ENCODE data around the gene TRA2A. TPM values are rescaled to one million over a fixed set of nuclear protein-coding genes. Genes with fewer than 3 reads are reported as not detected.
A peak's percentile ranks its signal among the peaks of the same experiment; 100 is the strongest.
"Not testable (repeated sequence)": the region's sequence is repeated elsewhere in the genome, so short reads cannot be mapped to it uniquely, and the experiment has no call there.

Gene TRA2A
- total and polyA plus RNA-seq, 10 of the 15 experiments (the other 5 are each of a cell fraction or from before 2014, with no cell fraction given) = 25.0 to 224 (median 91.3) TPM

DNA sequence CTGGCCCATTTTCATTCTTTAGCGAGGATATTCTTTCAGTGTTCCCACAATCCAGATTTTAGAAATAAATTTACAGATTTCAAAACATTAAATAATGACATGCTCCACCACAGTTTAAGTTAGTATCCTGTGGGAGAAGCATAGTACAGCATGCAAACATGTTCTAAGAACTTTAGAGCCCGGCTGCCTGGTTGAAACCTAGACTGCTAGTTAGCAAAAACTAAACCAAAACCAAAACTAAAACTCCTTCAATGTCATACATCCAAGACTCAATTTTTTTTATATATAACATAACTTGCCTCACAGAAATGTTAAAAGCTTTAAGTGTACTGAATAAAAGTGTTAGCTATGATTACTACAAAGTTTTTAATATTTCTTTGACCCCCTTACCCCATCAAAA is 17.0 kb downstream of the TRA2A start:
- no peak overlapping the region for H3K9ac ChIP-seq (ENCODE audit: control insufficient read depth, insufficient read depth, low read length)
- in situ Hi-C loops (cut with MboI) = no loop called here
- no peak overlapping the region for H3K4me3 ChIP-seq
- H3K4me1 ChIP-seq (ENCODE audit: control insufficient read depth, insufficient read depth, low read length) = no peaks in the 10 kb centered on the region; the same call in 1 of the 2 replicates
- H2AFZ ChIP-seq (ENCODE audit: control insufficient read depth, low read depth, low read length) = no peak overlapping the region
- ATAC-seq (peak; percentile 79), FAIRE-seq (peak; percentile 66), DNase-seq (ENCODE audit: low read depth, low spot score) (no peak)
- H3K9me3 ChIP-seq (replicated peaks; ENCODE audit: control insufficient read depth, insufficient read depth, low read length) = no peaks in the 10 kb centered on the region; the same call in 2 of the 3 replicates
- ChIA-PET RAD21 (ENCODE audit: unreplicated experiment) (interaction anchor here (0.9 kb wide), 2 partner anchors 25 to 84 kb away, joined by 3 read pairs; no protein-coding TSS in a partner anchor), CTCF (interaction anchor here (1.0 to 1.4 kb wide), 3 partner anchors 8 to 85 kb away, joined by 3 to 5 read pairs (median 3); no protein-coding TSS in a partner anchor), SMC1A (ENCODE audit: uncharacterized antibody, unreplicated experiment) (interaction anchor here (0.9 to 1.0 kb wide), 2 partner anchors 11 to 42 kb away, joined by 3 to 4 read pairs; no protein-coding TSS in a partner anchor), POLR2A (interaction anchor here (0.7 to 1.7 kb wide), 3 partner anchors 8 to 69 kb away, joined by 4 to 6 read pairs (median 5); no protein-coding TSS in a partner anchor)
- intact Hi-C loops (cut with micrococcal nuclease; ENCODE audit: unreplicated experiment) = no loop called here
- no peak overlapping the region for H3K4me2 ChIP-seq (ENCODE audit: control insufficient read depth, insufficient read depth)
- peaks cover 18 to 66% of the 10 kb centered on the region in 2 experiments for H3K36me3 ChIP-seq (ENCODE audit: control insufficient read depth in 2 of 2, insufficient read depth in 2 of 2, low read length in 1 of 2)
- BruUV-seq (replicated peaks) = no TSS peak
- TF ChIP-seq ETV6 (conservative IDR thresholded peaks at IDR 0.05 in 1 of 2, IDR thresholded peaks at IDR 0.05 in 1 of 2; ENCODE audit: borderline replicate concordance in 1 of 2, low read depth in 1 of 2) (no peak), ZNF384 (IDR thresholded peaks at IDR 0.05; ENCODE audit: borderline replicate concordance, low read depth, low read length) (0 out of 2 replicates have a peak, but pooled peaks have one; percentile 19)
- 52% methylated on average over 2 of the region's 2 CpGs for WGBS (ENCODE audit: insufficient coverage, insufficient replicate concordance, low lambda C conversion rate, missing lambda C conversion rate)
- H4K20me1 ChIP-seq (ENCODE audit: control insufficient read depth, insufficient read depth) = 0 out of 2 replicates have a peak, but pooled peaks cover 3% of the 10 kb centered on the region
- H3K79me2 ChIP-seq (ENCODE audit: control insufficient read depth, insufficient read depth, low read length) = peaks cover 26% of the 10 kb centered on the region
- no peaks in the 10 kb centered on the region for H3K27me3 ChIP-seq (replicated peaks in 1 of 2; ENCODE audit: control insufficient read depth in 2 of 2, insufficient read depth in 2 of 2, low read length in 1 of 2)
- no peak overlapping the region; the same call in 1 of the 2 replicates for H3K27ac ChIP-seq (ENCODE audit: control insufficient read depth, insufficient read depth)

- Histone ChIP-seq H3K36me3 (ENCODE audit: control insufficient read depth in 2 of 2, insufficient read depth in 2 of 2, low read length in 1 of 2) (peaks cover 19 to 60% of the 10 kb centered on the region in 2 experiments), H3K79me2 (ENCODE audit: control insufficient read depth, insufficient read depth, low read length) (peaks cover 24% of the 10 kb centered on the region)
- H4K20me1 ChIP-seq (ENCODE audit: control insufficient read depth, insufficient read depth); ATAC-seq; H3K4me3 ChIP-seq; H3K27ac ChIP-seq (ENCODE audit: control insufficient read depth, insufficient read depth); H2AFZ ChIP-seq (ENCODE audit: control insufficient read depth, low read depth, low read length); intact Hi-C loops (cut with micrococcal nuclease; ENCODE audit: unreplicated experiment); FAIRE-seq; H3K4me1 ChIP-seq (ENCODE audit: control insufficient read depth, insufficient read depth, low read length); H3K9ac ChIP-seq (ENCODE audit: control insufficient read depth, insufficient read depth, low read length); in situ Hi-C loops (cut with MboI); H3K4me2 ChIP-seq (ENCODE audit: control insufficient read depth, insufficient read depth); H3K27me3 ChIP-seq (replicated peaks in 1 of 2; ENCODE audit: control insufficient read depth in 2 of 2, insufficient read depth in 2 of 2, low read length in 1 of 2); RAD21 ChIA-PET (ENCODE audit: unreplicated experiment); H3K9me3 ChIP-seq (replicated peaks; ENCODE audit: control insufficient read depth, insufficient read depth, low read length); DNase-seq (ENCODE audit: low read depth, low spot score): not testable (repeated sequence)
- TSS peak; percentile 58 for BruUV-seq (replicated peaks)
- SMC1A ChIA-PET (ENCODE audit: uncharacterized antibody, unreplicated experiment) = interaction anchor here (0.7 to 0.8 kb wide), 2 partner anchors 83 to 237 kb away, joined by 3 read pairs; no protein-coding TSS in a partner anchor
- POLR2A ChIA-PET = interaction anchor here (1.2 to 1.7 kb wide), 2 partner anchors 9 to 21 kb away, joined by 5 read pairs; no protein-coding TSS in a partner anchor
- WGBS (ENCODE audit: insufficient coverage, insufficient replicate concordance, low lambda C conversion rate, missing lambda C conversion rate) = 92% methylated on average over 5 of the region's 6 CpGs
- CTCF ChIA-PET = interaction anchor here (1.2 kb wide), 1 partner anchor 15 kb away, joined by 3 read pairs; no protein-coding TSS in a partner anchor
Observed at GRCh38 chr7:23513746-23514145, 18.0 kb downstream of the TRA2A start.

Data from GM12878 (cell line).